IMR-90 (cell line): ENCODE measurements around the gene DDAH2. TPM values are rescaled to one million over a fixed set of nuclear protein-coding genes. Genes with fewer than 3 reads are reported as not detected.
A peak's percentile ranks its signal among the peaks of the same experiment; 100 is the strongest.

Experiments
- ATAC-seq: fragments of 200-7000 bp; cut with Tn5 transposase; 2 replicates; pipeline ENCODE4 v1.9.1; 2020; ENCODE audit warnings: low read depth, mild to moderate bottlenecking, moderate library complexity
- BruUV-seq: library from RNA; stranded (reverse); fragments of 400-500 nt; replicated peaks from 2 replicates; lab custom pipeline; 2021; lab: Mats Ljungman, UMichigan
- CTCF ChIA-PET: fragments of 300-600 bp; formaldehyde crosslinking; extraction: SDS; loops from one replicate; lab custom pipeline; 2021; ENCODE audit warnings: antibody characterized with exemption; lab: Yijun Ruan, JAX
- POLR2A ChIA-PET: fragments of 300-600 bp; sonication (Branson Sonifier 250); formaldehyde crosslinking; loops from one replicate; lab custom pipeline; 2022; ENCODE audit warnings: antibody characterized with exemption; ENCODE audit not compliant: unreplicated experiment; lab: Charles Lee
- DNase-seq: peaks from one replicate; pipeline ENCODE4 v3.0.0; 2013
- H2AFZ ChIP-seq: replicated peaks from 2 replicates; pipeline ENCODE3; 2013; ENCODE audit warnings: low read length, mild to moderate bottlenecking; ENCODE audit not compliant: poor library complexity
- H2AK5ac ChIP-seq: 2 replicates; pipeline ENCODE4 v1.6.1; 2013; ENCODE audit warnings: low read depth, low read length, inconsistent platforms
- H2AK9ac ChIP-seq: replicated peaks from 2 replicates; pipeline ENCODE3; 2013; ENCODE audit warnings: mild to moderate bottlenecking, low read depth, low read length, moderate library complexity; ENCODE audit not compliant: poor library complexity
- H2BK120ac ChIP-seq: 2 replicates; pipeline ENCODE4 v1.6.1; 2013; ENCODE audit warnings: low read depth, low read length, inconsistent platforms
- H2BK15ac ChIP-seq: 3 replicates; pipeline ENCODE4 v1.6.1; 2013; ENCODE audit warnings: low read depth, low read length, inconsistent platforms
- H2BK20ac ChIP-seq: 2 replicates; pipeline ENCODE4 v1.6.1; 2013; ENCODE audit warnings: low read depth, mild to moderate bottlenecking, inconsistent platforms, low read length, moderate library complexity
- H2BK5ac ChIP-seq: 2 replicates; pipeline ENCODE4 v1.6.1; 2013; ENCODE audit warnings: mild to moderate bottlenecking, low read depth, low read length, inconsistent platforms; ENCODE audit not compliant: poor library complexity, severe bottlenecking
- H3K14ac ChIP-seq: replicated peaks from 2 replicates; pipeline ENCODE4 v1.6.1; 2013; ENCODE audit warnings: low read depth, low read length, inconsistent platforms
- H3K18ac ChIP-seq: 2 replicates; pipeline ENCODE4 v1.6.1; 2013; ENCODE audit warnings: low read depth, low read length, control low read depth
- H3K23ac ChIP-seq: 2 replicates; pipeline ENCODE4 v1.6.1; 2013; ENCODE audit warnings: low read depth, low read length, inconsistent platforms
- H3K27ac ChIP-seq: 2 replicates; pipeline ENCODE4 v1.5.1; 2013; ENCODE audit warnings: mild to moderate bottlenecking, control low read depth, low read length; ENCODE audit not compliant: insufficient read depth
- H3K27me3 ChIP-seq: 2 replicates; pipeline ENCODE4 v1.6.1; 2013; ENCODE audit warnings: low read length; ENCODE audit not compliant: control insufficient read depth, insufficient read depth
- H3K36me3 ChIP-seq: 2 replicates; pipeline ENCODE4 v1.6.1; 2013; ENCODE audit warnings: low read length, mixed read lengths; ENCODE audit not compliant: control insufficient read depth, insufficient read depth
- H3K4ac ChIP-seq: 2 replicates; pipeline ENCODE4 v1.6.1; 2013; ENCODE audit warnings: low read depth, low read length, inconsistent platforms
- H3K4me1 ChIP-seq: 2 replicates; pipeline ENCODE4 v1.6.1; 2013; ENCODE audit warnings: low read length, mixed read lengths; ENCODE audit not compliant: control insufficient read depth, insufficient read depth
- H3K4me2 ChIP-seq: 2 replicates; pipeline ENCODE4 v1.6.1; 2013; ENCODE audit warnings: low read depth, mild to moderate bottlenecking, control low read depth, low read length, moderate library complexity
- H3K4me3 ChIP-seq: 2 replicates; pipeline ENCODE4 v1.5.1; 2013; ENCODE audit warnings: low read depth, mild to moderate bottlenecking, control low read depth, low read length, moderate library complexity; ENCODE audit not compliant: insufficient read depth
- H3K56ac ChIP-seq: 2 replicates; pipeline ENCODE4 v1.6.1; 2013; ENCODE audit warnings: low read length, inconsistent platforms; ENCODE audit not compliant: insufficient read depth; ENCODE audit errors: extremely low read depth
- H3K79me1 ChIP-seq, 2 experiments: 2 replicates each; pipeline ENCODE4 v1.6.1; 2013; ENCODE audit warnings: low read length in 2 of 2, inconsistent platforms in 1 of 2, low read depth in 1 of 2
- H3K9ac ChIP-seq: 2 replicates; pipeline ENCODE4 v1.6.1; 2013; ENCODE audit warnings: low read depth, low read length, control low read depth
- H3K9me1 ChIP-seq: 2 replicates; pipeline ENCODE4 v1.6.1; 2013; ENCODE audit warnings: low read length, inconsistent platforms; ENCODE audit not compliant: insufficient read depth
- H3K9me3 ChIP-seq: 2 replicates; pipeline ENCODE4 v1.6.1; 2013; ENCODE audit warnings: low read length; ENCODE audit not compliant: control insufficient read depth, insufficient read depth
- H4K20me1 ChIP-seq: 2 replicates; pipeline ENCODE4 v1.6.1; 2013; ENCODE audit warnings: low read length, inconsistent platforms; ENCODE audit not compliant: insufficient read depth
- H4K5ac ChIP-seq: 2 replicates; pipeline ENCODE4 v1.6.1; 2013; ENCODE audit warnings: mild to moderate bottlenecking, low read depth, low read length, control low read depth
- H4K8ac ChIP-seq, 2 experiments: 2 replicates each; pipeline ENCODE4 v1.6.1; 2013; ENCODE audit warnings: low read depth in 2 of 2, low read length in 2 of 2, control low read depth in 1 of 2, inconsistent platforms in 1 of 2
- H4K91ac ChIP-seq: 2 replicates; pipeline ENCODE4 v1.6.1; 2013; ENCODE audit warnings: low read depth, low read length, inconsistent platforms; ENCODE audit not compliant: insufficient read depth
- FOS ChIP-seq: fragments of 150-350 bp; IDR thresholded peaks from 2 replicates; pipeline ENCODE4 v1.6.1; 2016; ENCODE audit warnings: low read depth, low read length
- MAFK ChIP-seq: IDR thresholded peaks from 2 replicates; pipeline ENCODE4 v1.6.1; 2012; ENCODE audit warnings: low read depth, low read length, improper control_type of control experiment
- MAZ ChIP-seq: IDR thresholded peaks from 2 replicates; pipeline ENCODE4 v1.6.1; 2012; ENCODE audit warnings: low read depth, mild to moderate bottlenecking, low read length, improper control_type of control experiment, moderate library complexity, borderline replicate concordance
- MXI1 ChIP-seq: IDR thresholded peaks from 2 replicates; pipeline ENCODE4 v1.6.1; 2012; ENCODE audit warnings: low read depth, mild to moderate bottlenecking, low read length, moderate library complexity, borderline replicate concordance
- NFE2L2 ChIP-seq: fragments of 150-350 bp; IDR thresholded peaks from 2 replicates; pipeline ENCODE4 v1.6.1; 2016; ENCODE audit warnings: low read depth, mild to moderate bottlenecking, low read length
- RAD21 ChIP-seq: IDR thresholded peaks from 2 replicates; pipeline ENCODE4 v1.6.1; 2012; ENCODE audit warnings: low read length, improper control_type of control experiment
- RCOR1 ChIP-seq: IDR thresholded peaks from 2 replicates; pipeline ENCODE4 v1.6.1; 2012; ENCODE audit warnings: mild to moderate bottlenecking, low read length, improper control_type of control experiment; ENCODE audit not compliant: insufficient replicate concordance
- WGBS, 2 experiments: methylation state at CpG; one replicate each; pipeline versions ENCODE4 v1.1.5 to v1.1.7; 2013; ENCODE audit warnings: missing lambda C conversion rate in 2 of 2; ENCODE audit not compliant: insufficient read length in 1 of 2; ENCODE audit errors: extremely low coverage in 2 of 2; 5-methylcytosine and 5-hydroxymethylcytosine counted together
- dilution Hi-C: fragments of 300-500 bp; cut with HindIII; formaldehyde crosslinking; loops from one replicate; pipeline ENCODE4 v1.14.3; 2018; ENCODE audit warnings: low sequenced_read_pairs; ENCODE audit not compliant: unreplicated experiment
- in situ Hi-C: fragments of 300-500 bp; cut with MboI; formaldehyde crosslinking; loops from 3 replicates; pipeline ENCODE4 v1.14.3; 2019; ENCODE audit warnings: low sequenced_read_pairs, inconsistent platforms, mixed read lengths
- intact Hi-C: fragments of 100-400 bp; cut with micrococcal nuclease; formaldehyde crosslinking; loops from 2 replicates; pipeline ENCODE4 v1.10.0; 2022
- polyA plus RNA-seq, 3 experiments: library from polyadenylated mRNA; depleted of rRNA; stranded (reverse); fragments of >200 nt; gene quantifications; 2 replicates each; pipeline ENCODE4 v1.2.3, GENCODE V29; 2012; ENCODE audit warnings: low replicate concordance in 1 of 3
- total RNA-seq: library from RNA; depleted of rRNA; stranded (reverse); fragments of >200 nt; gene quantifications from 2 replicates; pipeline ENCODE4 v1.2.3, GENCODE V29; 2012
- TF ChIP-seq, protein P1 (sequence below): conservative IDR thresholded peaks from 2 replicates; pipeline ENCODE4 v1.5.1; 2012; ENCODE audit warnings: mild to moderate bottlenecking, low read depth, low read length, improper control_type of control experiment

DDAH2 gene
- total and polyA plus RNA-seq, 2 of the 4 experiments (the other 2 are of a cell fraction): 40.7 to 57.9 TPM

DNA sequence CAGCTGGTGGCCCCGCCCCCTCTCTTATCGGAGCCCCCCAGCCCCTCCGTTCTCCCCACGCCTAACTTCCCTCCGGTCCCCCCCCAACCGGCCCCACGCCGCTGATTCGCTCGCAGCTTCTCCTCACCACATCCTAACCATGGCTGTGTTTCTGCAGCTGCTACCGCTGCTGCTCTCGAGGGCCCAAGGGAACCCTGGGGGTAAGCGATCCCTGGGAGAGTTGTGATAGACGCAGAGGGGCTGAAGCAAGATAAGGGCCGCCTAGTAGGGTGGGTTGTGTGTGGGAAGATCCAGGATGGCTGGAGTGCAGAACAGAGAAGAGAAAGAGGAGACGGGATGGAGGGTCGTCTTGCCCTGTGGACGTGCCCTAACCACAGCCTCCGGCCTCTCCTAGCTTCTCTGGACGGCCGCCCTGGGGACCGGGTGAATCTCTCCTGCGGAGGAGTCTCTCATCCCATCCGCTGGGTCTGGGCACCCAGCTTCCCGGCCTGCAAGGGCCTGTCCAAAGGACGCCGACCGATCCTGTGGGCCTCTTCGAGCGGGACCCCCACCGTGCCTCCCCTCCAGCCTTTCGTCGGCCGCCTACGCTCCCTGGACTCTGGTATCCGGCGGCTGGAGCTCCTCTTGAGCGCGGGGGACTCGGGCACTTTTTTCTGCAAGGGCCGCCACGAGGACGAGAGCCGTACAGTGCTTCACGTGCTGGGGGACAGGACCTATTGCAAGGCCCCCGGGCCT is 5.7 kb downstream of the DDAH2 start, which contains the start of gene MPIG6B:
Gene MPIG6B (plus strand): TSS at position 129 of the 735 bp plus-strand sequence. CDS start 11 bp downstream, at position 140.
- Histone ChIP-seq H3K4me2 (no peak within 1 kb of the TSS), H3K18ac (no peak within 1 kb of the TSS), H4K20me1 (no peaks in the 10 kb centered on the region), H4K5ac (no peak within 1 kb of the TSS), H2AK5ac (no peak within 1 kb of the TSS), H4K91ac (no peak within 1 kb of the TSS), H3K9me1 (peaks cover 4% of the 10 kb centered on the region; the same call in 1 of the 2 replicates), H2BK120ac (no peak within 1 kb of the TSS), H4K8ac (no peak within 1 kb of the TSS), H3K4me3 (no peak within 1 kb of the TSS), H2BK15ac (no peak within 1 kb of the TSS), H2BK5ac (no peak within 1 kb of the TSS), H2AK9ac (peak within 1 kb of the TSS; percentile 1), H3K27me3 (no peaks in the 10 kb centered on the region; the same call in 1 of the 2 replicates), H3K23ac (no peak within 1 kb of the TSS), H3K4ac (no peak within 1 kb of the TSS), H2BK20ac (no peak within 1 kb of the TSS), H3K27ac (no peak within 1 kb of the TSS), H3K14ac (no peak within 1 kb of the TSS), H3K56ac (no peak within 1 kb of the TSS), H3K4me1 (peaks cover 1% of the 10 kb centered on the region), H3K9ac (no peak within 1 kb of the TSS), H2AFZ (no peak within 1 kb of the TSS), H3K9me3 (no peaks in the 10 kb centered on the region), H3K79me1 (peaks cover 0 to 11% of the 10 kb centered on the region in 2 experiments; a peak in 2 of 4 replicates), H3K36me3 (peaks cover 19% of the 10 kb centered on the region)
- in situ Hi-C loops (no loop called here), intact Hi-C loops (no loop called here), dilution Hi-C loops (no loop called here)
- ATAC-seq (no peak), DNase-seq (no peak)
- ChIA-PET POLR2A (interaction anchor here (0.6 kb wide), 1 partner anchor 11 kb away, joined by 3 read pairs; no protein-coding TSS in a partner anchor), CTCF (no interaction called here)
- BruUV-seq: no TSS peak
- WGBS, 2 experiments: 89% methylated on average over 13 of the region's 46 CpGs; no CpG with 5 or more reads in 1 of the 2 experiments
- TF ChIP-seq, protein P1, sequence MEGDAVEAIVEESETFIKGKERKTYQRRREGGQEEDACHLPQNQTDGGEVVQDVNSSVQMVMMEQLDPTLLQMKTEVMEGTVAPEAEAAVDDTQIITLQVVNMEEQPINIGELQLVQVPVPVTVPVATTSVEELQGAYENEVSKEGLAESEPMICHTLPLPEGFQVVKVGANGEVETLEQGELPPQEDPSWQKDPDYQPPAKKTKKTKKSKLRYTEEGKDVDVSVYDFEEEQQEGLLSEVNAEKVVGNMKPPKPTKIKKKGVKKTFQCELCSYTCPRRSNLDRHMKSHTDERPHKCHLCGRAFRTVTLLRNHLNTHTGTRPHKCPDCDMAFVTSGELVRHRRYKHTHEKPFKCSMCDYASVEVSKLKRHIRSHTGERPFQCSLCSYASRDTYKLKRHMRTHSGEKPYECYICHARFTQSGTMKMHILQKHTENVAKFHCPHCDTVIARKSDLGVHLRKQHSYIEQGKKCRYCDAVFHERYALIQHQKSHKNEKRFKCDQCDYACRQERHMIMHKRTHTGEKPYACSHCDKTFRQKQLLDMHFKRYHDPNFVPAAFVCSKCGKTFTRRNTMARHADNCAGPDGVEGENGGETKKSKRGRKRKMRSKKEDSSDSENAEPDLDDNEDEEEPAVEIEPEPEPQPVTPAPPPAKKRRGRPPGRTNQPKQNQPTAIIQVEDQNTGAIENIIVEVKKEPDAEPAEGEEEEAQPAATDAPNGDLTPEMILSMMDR: no peak
- no peak for TF ChIP-seq RCOR1
- no peak for TF ChIP-seq FOS
- TF ChIP-seq RAD21: no peak
- no peak for TF ChIP-seq MXI1
- TF ChIP-seq MAZ: no peak
- TF ChIP-seq MAFK: no peak
- TF ChIP-seq NFE2L2: no peak
